ENCODE measurements around the gene EML1. TPM values are rescaled to one million over a fixed set of nuclear protein-coding genes. Genes with fewer than 3 reads are reported as not detected.

EML1 gene
- total RNA-seq, 4 donors from 2014 or later, result 92.3 to 131 (median 119) TPM

- no peak overlapping the region for H3K27ac ChIP-seq (replicated peaks in 1 of 4)
- intact Hi-C loops (cut with DNase I), result no loop called here
- peaks cover 18 to 41% (median 27%) of the 10 kb centered on the region in 4 donors for H3K4me1 ChIP-seq
- WGBS, result 84% methylated on average over 9 of the region's 9 CpGs
- no peaks in the 10 kb centered on the region for H3K27me3 ChIP-seq
- TF ChIP-seq POLR2A (IDR thresholded peaks at IDR 0.05; ENCODE audit: low read depth) (no peak), CTCF (IDR thresholded peaks at IDR 0.05) (no peak), POLR2AphosphoS5 (IDR thresholded peaks at IDR 0.05) (no peak), EP300 (IDR thresholded peaks at IDR 0.05) (no peak)
- no peak for DNase-seq (ENCODE audit: extremely low spot score)
- H3K36me3 ChIP-seq, result peaks cover 0 to 9% (median 3%) of the 10 kb centered on the region in 4 donors
- H3K4me3 ChIP-seq, result no peak overlapping the region
- H3K9me3 ChIP-seq, result no peaks in the 10 kb centered on the region
Observed at GRCh38 chr14:99876406-99876805, 83.2 kb downstream of the EML1 start.

GRCh38 chr14:99878563-99878962 lies 85.3 kb downstream of the EML1 start:
- peak overlapping the region in 2 of 4 donors; percentile 15 to 60 for H3K27ac ChIP-seq (replicated peaks in 1 of 4)
- no peak for DNase-seq (ENCODE audit: extremely low spot score)
- 89% methylated on average over 6 of the region's 6 CpGs for WGBS

GRCh38 chr14:99879401-99880295 lies 86.4 kb downstream of the EML1 start:
- H3K4me1 ChIP-seq, result peaks cover 13 to 33% (median 23%) of the 10 kb centered on the region in 4 donors
- peaks cover 0 to 20% (median 5%) of the 10 kb centered on the region in 4 donors for H3K36me3 ChIP-seq
- intact Hi-C loops (cut with DNase I), result loop anchor here (5.0 kb wide), 1 partner anchor 82 kb away; no protein-coding TSS in a partner anchor
- WGBS, result 43% methylated on average over 5 of the region's 5 CpGs
- no peaks in the 10 kb centered on the region for H3K9me3 ChIP-seq
- DNase-seq (ENCODE audit: extremely low spot score), result no peak
- H3K4me3 ChIP-seq, result no peak overlapping the region
- H3K27ac ChIP-seq (replicated peaks in 1 of 4), result peak overlapping the region; percentile 25 to 60 (median 50)
- no peaks in the 10 kb centered on the region for H3K27me3 ChIP-seq
- TF ChIP-seq EP300 (IDR thresholded peaks at IDR 0.05), result no peak

More at GRCh38 chr14:99878563-99878962, 85.3 kb downstream of the EML1 start:
- intact Hi-C loops (cut with DNase I), result no loop called here
- H3K36me3 ChIP-seq, result peaks cover 0 to 15% (median 3%) of the 10 kb centered on the region in 4 donors
- H3K9me3 ChIP-seq, result no peaks in the 10 kb centered on the region
- H3K4me3 ChIP-seq, result no peak overlapping the region
- no peaks in the 10 kb centered on the region for H3K27me3 ChIP-seq
- peaks cover 13 to 33% (median 23%) of the 10 kb centered on the region in 4 donors for H3K4me1 ChIP-seq
- TF ChIP-seq POLR2A (IDR thresholded peaks at IDR 0.05; ENCODE audit: low read depth) (no peak), CTCF (IDR thresholded peaks at IDR 0.05) (no peak), POLR2AphosphoS5 (IDR thresholded peaks at IDR 0.05) (no peak), EP300 (IDR thresholded peaks at IDR 0.05) (no peak)

- no peak for DNase-seq (ENCODE audit: extremely low spot score)
- TF ChIP-seq POLR2A (IDR thresholded peaks at IDR 0.05; ENCODE audit: low read depth) (no peak), POLR2AphosphoS5 (IDR thresholded peaks at IDR 0.05) (no peak), CTCF (IDR thresholded peaks at IDR 0.05) (no peak), EP300 (IDR thresholded peaks at IDR 0.05) (no peak)
- WGBS, result 85% methylated on average over 13 of the region's 13 CpGs
- no peaks in the 10 kb centered on the region for H3K27me3 ChIP-seq
- H3K4me1 ChIP-seq, result peaks cover 13 to 28% (median 23%) of the 10 kb centered on the region in 4 donors
- intact Hi-C loops (cut with DNase I), result loop anchor here (5.0 kb wide), 1 partner anchor 84 kb away; no protein-coding TSS in a partner anchor
- peak overlapping the region in 3 of 4 donors; percentile 42 to 60 (median 58) for H3K27ac ChIP-seq (replicated peaks in 1 of 4)
- H3K36me3 ChIP-seq, result peaks cover 0 to 20% (median 5%) of the 10 kb centered on the region in 4 donors
- no peaks in the 10 kb centered on the region for H3K9me3 ChIP-seq
- no peak overlapping the region for H3K4me3 ChIP-seq
Observed at GRCh38 chr14:99880651-99881420, 87.6 kb downstream of the EML1 start.

All from esophagus muscularis mucosa (tissue), 4 donors.